DOHH2 (cell line): ENCODE measurements around the gene OR2AP1.
"Not testable (repeated sequence)": the region's sequence is repeated elsewhere in the genome, so short reads cannot be mapped to it uniquely, and the experiment has no call there.

Experiments
- H3F3A ChIP-seq: fragments of 200-600 bp; sonication (generic), shearing (Covaris generic); 2 replicates; pipeline ENCODE4 v1.6.0; 2016; ENCODE audit warnings: antibody characterized with exemption, mild to moderate bottlenecking; ENCODE audit not compliant: control insufficient read depth, insufficient read depth
- H3K27ac ChIP-seq: fragments of 200-600 bp; sonication (generic); 2 replicates; pipeline ENCODE4 v1.5.1; 2014; ENCODE audit warnings: low read depth, mild to moderate bottlenecking, low read length, moderate library complexity
- H3K27me3 ChIP-seq: fragments of 200-600 bp; sonication (generic); 2 replicates; pipeline ENCODE4 v1.6.1; 2014; ENCODE audit warnings: mild to moderate bottlenecking, low read length, mixed read lengths; ENCODE audit not compliant: control insufficient read depth
- H3K36me3 ChIP-seq: fragments of 200-600 bp; sonication (generic); 2 replicates; pipeline ENCODE4 v1.6.1; 2014; ENCODE audit warnings: mild to moderate bottlenecking, low read length, moderate library complexity, mixed read lengths; ENCODE audit not compliant: control insufficient read depth
- H3K4me1 ChIP-seq: fragments of 200-600 bp; sonication (generic); 2 replicates; pipeline ENCODE4 v1.6.1; 2014; ENCODE audit warnings: mild to moderate bottlenecking, low read length, mixed read lengths; ENCODE audit not compliant: control insufficient read depth
- H3K4me2 ChIP-seq: fragments of 200-600 bp; sonication (generic); 2 replicates; pipeline ENCODE4 v1.6.0; 2014; ENCODE audit warnings: mild to moderate bottlenecking, low read length, moderate library complexity
- H3K4me3 ChIP-seq: fragments of 200-600 bp; sonication (generic); 2 replicates; pipeline ENCODE4 v1.5.1; 2014; ENCODE audit warnings: mild to moderate bottlenecking, low read length, mixed read lengths
- H3K79me2 ChIP-seq: fragments of 200-600 bp; sonication (generic); 2 replicates; pipeline ENCODE4 v1.6.1; 2014; ENCODE audit warnings: mild to moderate bottlenecking, low read length, mixed read lengths; ENCODE audit not compliant: control insufficient read depth
- H3K9me2 ChIP-seq: fragments of 200-600 bp; sonication (generic); replicated peaks from 2 replicates; pipeline ENCODE4 v1.6.1; 2014; ENCODE audit warnings: mild to moderate bottlenecking, low read length, mixed read lengths; ENCODE audit not compliant: control insufficient read depth
- H3K9me3 ChIP-seq: fragments of 200-600 bp; sonication (generic); 2 replicates; pipeline ENCODE4 v1.6.1; 2014; ENCODE audit warnings: antibody characterized with exemption, low read length, mixed read lengths; ENCODE audit not compliant: control insufficient read depth, insufficient read depth
- H4K20me1 ChIP-seq: fragments of 200-600 bp; sonication (generic); 2 replicates; pipeline ENCODE4 v1.6.0; 2014; ENCODE audit warnings: low read depth, mild to moderate bottlenecking, antibody characterized with exemption, low read length, moderate library complexity; ENCODE audit not compliant: control insufficient read depth, insufficient read depth
- CTCF ChIP-seq: fragments of 200-600 bp; sonication (generic); IDR thresholded peaks from one replicate; pipeline ENCODE4 v1.5.1; 2014; ENCODE audit warnings: antibody characterized with exemption, mild to moderate bottlenecking, low read depth, low read length; ENCODE audit not compliant: poor library complexity, severe bottlenecking
- EZH2phosphoT487 ChIP-seq: fragments of 200-600 bp; sonication (generic); IDR thresholded peaks from 2 replicates; pipeline ENCODE4 v1.6.1; 2017; ENCODE audit warnings: borderline replicate concordance, mild to moderate bottlenecking, antibody characterized with exemption, low read length, moderate library complexity, mixed read lengths

The OR2AP1 gene

GRCh38 chr12:55572168-55572567 lies at the start of gene OR2AP1:
OR2AP1 (plus strand) TSS chr12:55572468; CDS start chr12:55574415, 1,947 bp downstream.
- Histone ChIP-seq H3K9me3 (peaks cover 9% of the 10 kb centered on the region), H3K4me1 (no peaks in the 10 kb centered on the region), H3K79me2 (no peaks in the 10 kb centered on the region), H3K27me3 (no peaks in the 10 kb centered on the region), H4K20me1 (no peaks in the 10 kb centered on the region), H3K4me2 (no peak within 1 kb of the TSS), H3K9me2 (0 out of 2 replicates have a peak, but pooled peaks cover 2% of the 10 kb centered on the region), H3K36me3 (no peaks in the 10 kb centered on the region), H3K27ac (no peak within 1 kb of the TSS), H3K4me3 (no peak within 1 kb of the TSS), H3F3A (no peaks in the 10 kb centered on the region)
- no peak for TF ChIP-seq CTCF
- no peak for TF ChIP-seq EZH2phosphoT487

GRCh38 chr12:55548235-55548634 lies 24.0 kb upstream of the OR2AP1 start:
- H3K9me2 ChIP-seq, H3K4me3 ChIP-seq, H3K27me3 ChIP-seq, H3K79me2 ChIP-seq, H3F3A ChIP-seq, H3K9me3 ChIP-seq, H3K4me2 ChIP-seq, H4K20me1 ChIP-seq, H3K36me3 ChIP-seq: not testable (repeated sequence)
- Histone ChIP-seq H3K27ac (peak overlapping the region; percentile 22; the same call in 1 of the 2 replicates), H3K4me1 (peaks cover 12% of the 10 kb centered on the region)

GRCh38 chr12:55548756-55549155 lies 23.5 kb upstream of the OR2AP1 start:
- Histone ChIP-seq H3K36me3 (no peaks in the 10 kb centered on the region), H3K27ac (peak overlapping the region; percentile 22; the same call in 1 of the 2 replicates), H3K9me3 (peaks cover 7% of the 10 kb centered on the region; the same call in 1 of the 2 replicates), H3F3A (no peaks in the 10 kb centered on the region), H3K79me2 (no peaks in the 10 kb centered on the region), H3K4me3 (peak overlapping the region; percentile 2; the same call in 1 of the 2 replicates), H3K4me2 (peak overlapping the region; percentile 19), H3K4me1 (peaks cover 12% of the 10 kb centered on the region), H3K9me2 (no peaks in the 10 kb centered on the region), H4K20me1 (no peaks in the 10 kb centered on the region), H3K27me3 (no peaks in the 10 kb centered on the region)
- TF ChIP-seq EZH2phosphoT487: no peak
- no peak for TF ChIP-seq CTCF

GRCh38 chr12:55549302-55549701 lies 23.0 kb upstream of the OR2AP1 start, which contains the start of gene OR6C4:
OR6C4 (plus strand) TSS chr12:55549602; CDS start chr12:55551227, 1,625 bp downstream.
- no peaks in the 10 kb centered on the region for H3F3A ChIP-seq
- no peaks in the 10 kb centered on the region for H3K9me2 ChIP-seq
- H3K79me2 ChIP-seq: no peaks in the 10 kb centered on the region
- H4K20me1 ChIP-seq: no peaks in the 10 kb centered on the region
- peaks cover 12% of the 10 kb centered on the region for H3K4me1 ChIP-seq
- H3K9me3 ChIP-seq: peaks cover 7% of the 10 kb centered on the region; the same call in 1 of the 2 replicates
- H3K4me3 ChIP-seq: peak within 1 kb of the TSS; percentile 2; the same call in 1 of the 2 replicates
- H3K27me3 ChIP-seq: no peaks in the 10 kb centered on the region
- peak within 1 kb of the TSS; percentile 22; the same call in 1 of the 2 replicates for H3K27ac ChIP-seq
- peak within 1 kb of the TSS; percentile 19 for H3K4me2 ChIP-seq
- no peaks in the 10 kb centered on the region for H3K36me3 ChIP-seq
- no peak for TF ChIP-seq EZH2phosphoT487
- no peak for TF ChIP-seq CTCF
